ENCODE data around the gene MAP7D3.
A peak's percentile ranks its signal among the peaks of the same experiment; 100 is the strongest.
"Not testable (repeated sequence)": the region's sequence is repeated elsewhere in the genome, so short reads cannot be mapped to it uniquely, and the experiment has no call there.

Gene MAP7D3

GRCh38 chrX:136251041-136251991 lies at the start of gene MAP7D3:
Gene MAP7D3 (minus strand): TSS chrX:136251400. CDS start chrX:136251358, 42 bp downstream.
- no peaks in the 10 kb centered on the region for H3K36me3 Mint-ChIP-seq (ENCODE audit: low read depth)
- peak within 1 kb of the TSS; percentile 78 for H3K4me3 Mint-ChIP-seq
- DNase-seq = peak; percentile 78
- H3K27me3 Mint-ChIP-seq = peaks cover 20% of the 10 kb centered on the region
- peaks cover 17% of the 10 kb centered on the region for H3K4me1 Mint-ChIP-seq (ENCODE audit: low read depth)
- H3K9me3 Mint-ChIP-seq = no peaks in the 10 kb centered on the region
- peak within 1 kb of the TSS; percentile 76 for H3K27ac Mint-ChIP-seq

- H3K27me3 Mint-ChIP-seq = peaks cover 49% of the 10 kb centered on the region
- H3K9me3 Mint-ChIP-seq; H3K27ac Mint-ChIP-seq; H3K4me1 Mint-ChIP-seq (ENCODE audit: low read depth); DNase-seq; H3K4me3 Mint-ChIP-seq; H3K36me3 Mint-ChIP-seq (ENCODE audit: low read depth): not testable (repeated sequence)
These were observed 49.5 kb upstream of the MAP7D3 start, which contains the start of gene ADGRG4 for GRCh38 chrX:136300721-136301120. Gene ADGRG4 (plus strand): TSS chrX:136300963. CDS start chrX:136308778, 7,815 bp downstream.

GRCh38 chrX:136295380-136295779 lies 44.2 kb upstream of the MAP7D3 start:
- no peak overlapping the region for H3K27ac Mint-ChIP-seq
- no peaks in the 10 kb centered on the region for H3K36me3 Mint-ChIP-seq (ENCODE audit: low read depth)
- no peaks in the 10 kb centered on the region for H3K4me1 Mint-ChIP-seq (ENCODE audit: low read depth)
- peaks cover 36% of the 10 kb centered on the region for H3K27me3 Mint-ChIP-seq
- H3K4me3 Mint-ChIP-seq = no peak overlapping the region
- DNase-seq = no peak
- H3K9me3 Mint-ChIP-seq = no peaks in the 10 kb centered on the region

- Mint-ChIP-seq H3K9me3 (no peaks in the 10 kb centered on the region), H3K36me3 (ENCODE audit: low read depth) (no peaks in the 10 kb centered on the region), H3K27me3 (peaks cover 35% of the 10 kb centered on the region), H3K4me3 (no peak overlapping the region), H3K27ac (no peak overlapping the region), H3K4me1 (ENCODE audit: low read depth) (no peaks in the 10 kb centered on the region)
- DNase-seq = no peak
These were observed 41.5 kb upstream of the MAP7D3 start for GRCh38 chrX:136292656-136293055.

- Mint-ChIP-seq H3K4me1 (ENCODE audit: low read depth) (no peaks in the 10 kb centered on the region), H3K27me3 (peaks cover 34% of the 10 kb centered on the region), H3K9me3 (no peaks in the 10 kb centered on the region), H3K36me3 (ENCODE audit: low read depth) (no peaks in the 10 kb centered on the region), H3K4me3 (no peak overlapping the region), H3K27ac (no peak overlapping the region)
- no peak for DNase-seq
These were observed 40.6 kb upstream of the MAP7D3 start for GRCh38 chrX:136291824-136292223.

- not testable (repeated sequence) for H3K36me3 Mint-ChIP-seq (ENCODE audit: low read depth); H3K9me3 Mint-ChIP-seq; H3K4me3 Mint-ChIP-seq; H3K4me1 Mint-ChIP-seq (ENCODE audit: low read depth); DNase-seq; H3K27ac Mint-ChIP-seq
- H3K27me3 Mint-ChIP-seq = peaks cover 15% of the 10 kb centered on the region
These were observed 35.2 kb upstream of the MAP7D3 start for GRCh38 chrX:136286375-136286774.

GRCh38 chrX:136275553-136275952 lies 24.4 kb upstream of the MAP7D3 start:
- Mint-ChIP-seq H3K27me3 (peaks cover 47% of the 10 kb centered on the region), H3K36me3 (ENCODE audit: low read depth) (no peaks in the 10 kb centered on the region), H3K4me1 (ENCODE audit: low read depth) (peaks cover 4% of the 10 kb centered on the region), H3K27ac (no peak overlapping the region), H3K4me3 (no peak overlapping the region), H3K9me3 (no peaks in the 10 kb centered on the region)
- no peak for DNase-seq

GRCh38 chrX:136273986-136274385 lies 22.8 kb upstream of the MAP7D3 start:
- H3K4me1 Mint-ChIP-seq (ENCODE audit: low read depth) = peaks cover 4% of the 10 kb centered on the region
- no peaks in the 10 kb centered on the region for H3K9me3 Mint-ChIP-seq
- no peak for DNase-seq
- H3K36me3 Mint-ChIP-seq (ENCODE audit: low read depth) = no peaks in the 10 kb centered on the region
- H3K27me3 Mint-ChIP-seq = peaks cover 35% of the 10 kb centered on the region
- no peak overlapping the region for H3K4me3 Mint-ChIP-seq
- no peak overlapping the region for H3K27ac Mint-ChIP-seq

- no peaks in the 10 kb centered on the region for H3K36me3 Mint-ChIP-seq (ENCODE audit: low read depth)
- DNase-seq = no peak
- H3K4me3 Mint-ChIP-seq = no peak overlapping the region
- no peak overlapping the region for H3K27ac Mint-ChIP-seq
- H3K27me3 Mint-ChIP-seq = peaks cover 23% of the 10 kb centered on the region
- H3K9me3 Mint-ChIP-seq = no peaks in the 10 kb centered on the region
- peaks cover 4% of the 10 kb centered on the region for H3K4me1 Mint-ChIP-seq (ENCODE audit: low read depth)
These were observed 21.1 kb upstream of the MAP7D3 start for GRCh38 chrX:136272325-136272724.

- H3K36me3 Mint-ChIP-seq (ENCODE audit: low read depth) = no peaks in the 10 kb centered on the region
- no peaks in the 10 kb centered on the region for H3K9me3 Mint-ChIP-seq
- peaks cover 4% of the 10 kb centered on the region for H3K4me1 Mint-ChIP-seq (ENCODE audit: low read depth)
- H3K4me3 Mint-ChIP-seq = no peak overlapping the region
- no peak for DNase-seq
- peaks cover 20% of the 10 kb centered on the region for H3K27me3 Mint-ChIP-seq
- H3K27ac Mint-ChIP-seq = no peak overlapping the region
These were observed 20.1 kb upstream of the MAP7D3 start for GRCh38 chrX:136271300-136271699.

- no peak overlapping the region for H3K4me3 Mint-ChIP-seq
- H3K27me3 Mint-ChIP-seq = peaks cover 12% of the 10 kb centered on the region
- peaks cover 4% of the 10 kb centered on the region for H3K4me1 Mint-ChIP-seq (ENCODE audit: low read depth)
- no peaks in the 10 kb centered on the region for H3K9me3 Mint-ChIP-seq
- H3K36me3 Mint-ChIP-seq (ENCODE audit: low read depth) = no peaks in the 10 kb centered on the region
- DNase-seq = no peak
- no peak overlapping the region for H3K27ac Mint-ChIP-seq
These were observed 18.7 kb upstream of the MAP7D3 start for GRCh38 chrX:136269921-136270320.

- peak; percentile 35 for DNase-seq
- no peak overlapping the region for H3K27ac Mint-ChIP-seq
These were observed 17.1 kb upstream of the MAP7D3 start for GRCh38 chrX:136268051-136269048.

GRCh38 chrX:136266828-136267227 lies 15.6 kb upstream of the MAP7D3 start:
- Mint-ChIP-seq H3K27ac (no peak overlapping the region), H3K4me3 (no peak overlapping the region), H3K36me3 (ENCODE audit: low read depth) (no peaks in the 10 kb centered on the region), H3K9me3 (no peaks in the 10 kb centered on the region), H3K4me1 (ENCODE audit: low read depth) (no peaks in the 10 kb centered on the region), H3K27me3 (peaks cover 5% of the 10 kb centered on the region)
- DNase-seq = no peak

More at GRCh38 chrX:136268051-136269048, 17.1 kb upstream of the MAP7D3 start:
- Mint-ChIP-seq H3K36me3 (ENCODE audit: low read depth) (no peaks in the 10 kb centered on the region), H3K4me3 (no peak overlapping the region), H3K27me3 (peaks cover 5% of the 10 kb centered on the region), H3K4me1 (ENCODE audit: low read depth) (peaks cover 4% of the 10 kb centered on the region), H3K9me3 (no peaks in the 10 kb centered on the region)

GRCh38 chrX:136262812-136263315 lies 11.7 kb upstream of the MAP7D3 start:
- Mint-ChIP-seq H3K4me3 (no peak overlapping the region), H3K36me3 (ENCODE audit: low read depth) (no peaks in the 10 kb centered on the region), H3K27ac (no peak overlapping the region), H3K9me3 (no peaks in the 10 kb centered on the region), H3K4me1 (ENCODE audit: low read depth) (peaks cover 20% of the 10 kb centered on the region), H3K27me3 (peaks cover 5% of the 10 kb centered on the region)
- DNase-seq = no peak
